OCI-LY7 (cell line): Measurements from ENCODE around the gene ADGRF4.

Experiments
- CTCF ChIP-seq: fragments of 200-600 bp; sonication (generic); conservative IDR thresholded peaks from 2 replicates; pipeline ENCODE4 v1.5.1; 2014; ENCODE audit warnings: mild to moderate bottlenecking, antibody characterized with exemption, low read length, moderate library complexity, mixed read lengths
- EZH2phosphoT487 ChIP-seq: fragments of 200-600 bp; sonication (generic); IDR thresholded peaks from 2 replicates; pipeline ENCODE4 v1.6.1; 2018; ENCODE audit warnings: low read depth, borderline replicate concordance, mild to moderate bottlenecking, mixed run types, antibody characterized with exemption, low read length, moderate library complexity, mixed read lengths

- TF ChIP-seq CTCF (no peak), EZH2phosphoT487 (no peak)
These were observed 10.9 kb upstream of the ADGRF4 start for GRCh38 chr6:47687432-47687831.
